ENCODE results near the gene SLC29A3. TPM values are rescaled to one million over a fixed set of nuclear protein-coding genes. Genes with fewer than 3 reads are reported as not detected.

Gene SLC29A3
- total and polyA plus RNA-seq, 2 experiments from 2014 or later: 10.3 to 12.3 TPM

DNA sequence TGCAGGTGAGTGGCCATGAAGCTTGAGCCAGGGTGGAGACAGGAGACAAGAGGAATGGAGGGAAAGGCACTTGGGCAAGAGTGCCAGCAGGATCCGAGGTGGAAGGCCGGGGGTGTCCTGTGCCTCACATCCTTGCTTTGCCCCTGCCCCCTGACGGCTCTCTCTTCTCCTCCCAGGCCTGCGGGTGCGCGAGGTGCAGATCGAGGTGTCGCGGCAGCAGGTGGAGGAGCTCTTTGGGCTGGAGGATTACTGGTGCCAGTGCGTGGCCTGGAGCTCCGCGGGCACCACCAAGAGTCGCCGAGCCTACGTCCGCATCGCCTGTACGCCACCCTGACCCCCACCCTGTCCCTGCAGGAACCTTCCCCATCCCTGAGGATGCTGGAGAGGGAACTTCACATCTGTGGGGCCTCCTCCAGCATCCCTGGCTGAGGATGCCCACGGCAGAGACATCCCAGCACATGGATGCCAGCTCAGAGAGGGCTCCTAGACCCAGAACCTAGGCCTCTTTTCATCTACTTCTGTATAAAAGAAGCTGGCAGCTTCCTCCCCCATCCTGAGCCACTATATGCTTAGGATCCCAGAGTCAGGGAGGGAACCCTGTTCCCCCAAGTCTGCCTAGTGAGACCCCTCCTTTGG, 34.4 kb upstream of the SLC29A3 start:
- Histone ChIP-seq H3F3A (replicated peaks; ENCODE audit: low read depth) (no peaks in the 10 kb centered on the region), H3K27me3 (ENCODE audit: insufficient read depth) (no peaks in the 10 kb centered on the region), H3K4me2 (no peak overlapping the region), H3K4me1 (ENCODE audit: insufficient read depth) (peaks cover 3% of the 10 kb centered on the region; the same call in 1 of the 2 replicates), H2AFZ (no peak overlapping the region), H4K20me1 (replicated peaks; ENCODE audit: insufficient read depth) (no peaks in the 10 kb centered on the region), H3K9me2 (ENCODE audit: insufficient read depth) (no peaks in the 10 kb centered on the region), H3K4me3 (no peak overlapping the region), H3K27ac (ENCODE audit: low read depth) (no peak overlapping the region), H3K36me3 (ENCODE audit: insufficient read depth) (peaks cover 4% of the 10 kb centered on the region), H3K79me2 (replicated peaks; ENCODE audit: insufficient read depth) (no peaks in the 10 kb centered on the region)
- H3K27ac Mint-ChIP-seq: peak overlapping the region; percentile 54; the same call in 1 of the 2 replicates
- peaks cover 12% of the 10 kb centered on the region for H3K4me1 Mint-ChIP-seq
- H3K4me3 Mint-ChIP-seq: no peak overlapping the region
- H3K9me3 Mint-ChIP-seq: no peaks in the 10 kb centered on the region
- peak; percentile 11; the same call in 2 of the 3 replicates for ATAC-seq
- peaks cover 46% of the 10 kb centered on the region for H3K36me3 Mint-ChIP-seq (ENCODE audit: low read depth)
- no peak for TF ChIP-seq CREB1 (CRISPR knock-in tag; IDR thresholded peaks at IDR 0.05; ENCODE audit: low read depth)
- TF ChIP-seq ZNF331 (CRISPR knock-in tag; IDR thresholded peaks at IDR 0.05; ENCODE audit: low read depth): no peak
- no peak for TF ChIP-seq STAT1 (IDR thresholded peaks at IDR 0.05; ENCODE audit: unreplicated experiment)
- TF ChIP-seq ZNF114 (CRISPR knock-in tag; IDR thresholded peaks at IDR 0.05): no peak
- TF ChIP-seq, protein P1, sequence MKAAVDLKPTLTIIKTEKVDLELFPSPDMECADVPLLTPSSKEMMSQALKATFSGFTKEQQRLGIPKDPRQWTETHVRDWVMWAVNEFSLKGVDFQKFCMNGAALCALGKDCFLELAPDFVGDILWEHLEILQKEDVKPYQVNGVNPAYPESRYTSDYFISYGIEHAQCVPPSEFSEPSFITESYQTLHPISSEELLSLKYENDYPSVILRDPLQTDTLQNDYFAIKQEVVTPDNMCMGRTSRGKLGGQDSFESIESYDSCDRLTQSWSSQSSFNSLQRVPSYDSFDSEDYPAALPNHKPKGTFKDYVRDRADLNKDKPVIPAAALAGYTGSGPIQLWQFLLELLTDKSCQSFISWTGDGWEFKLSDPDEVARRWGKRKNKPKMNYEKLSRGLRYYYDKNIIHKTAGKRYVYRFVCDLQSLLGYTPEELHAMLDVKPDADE (IDR thresholded peaks at IDR 0.05): no peak
- no peak for TF ChIP-seq JUNB (IDR thresholded peaks at IDR 0.05; ENCODE audit: unreplicated experiment)
- TF ChIP-seq, protein P2, sequence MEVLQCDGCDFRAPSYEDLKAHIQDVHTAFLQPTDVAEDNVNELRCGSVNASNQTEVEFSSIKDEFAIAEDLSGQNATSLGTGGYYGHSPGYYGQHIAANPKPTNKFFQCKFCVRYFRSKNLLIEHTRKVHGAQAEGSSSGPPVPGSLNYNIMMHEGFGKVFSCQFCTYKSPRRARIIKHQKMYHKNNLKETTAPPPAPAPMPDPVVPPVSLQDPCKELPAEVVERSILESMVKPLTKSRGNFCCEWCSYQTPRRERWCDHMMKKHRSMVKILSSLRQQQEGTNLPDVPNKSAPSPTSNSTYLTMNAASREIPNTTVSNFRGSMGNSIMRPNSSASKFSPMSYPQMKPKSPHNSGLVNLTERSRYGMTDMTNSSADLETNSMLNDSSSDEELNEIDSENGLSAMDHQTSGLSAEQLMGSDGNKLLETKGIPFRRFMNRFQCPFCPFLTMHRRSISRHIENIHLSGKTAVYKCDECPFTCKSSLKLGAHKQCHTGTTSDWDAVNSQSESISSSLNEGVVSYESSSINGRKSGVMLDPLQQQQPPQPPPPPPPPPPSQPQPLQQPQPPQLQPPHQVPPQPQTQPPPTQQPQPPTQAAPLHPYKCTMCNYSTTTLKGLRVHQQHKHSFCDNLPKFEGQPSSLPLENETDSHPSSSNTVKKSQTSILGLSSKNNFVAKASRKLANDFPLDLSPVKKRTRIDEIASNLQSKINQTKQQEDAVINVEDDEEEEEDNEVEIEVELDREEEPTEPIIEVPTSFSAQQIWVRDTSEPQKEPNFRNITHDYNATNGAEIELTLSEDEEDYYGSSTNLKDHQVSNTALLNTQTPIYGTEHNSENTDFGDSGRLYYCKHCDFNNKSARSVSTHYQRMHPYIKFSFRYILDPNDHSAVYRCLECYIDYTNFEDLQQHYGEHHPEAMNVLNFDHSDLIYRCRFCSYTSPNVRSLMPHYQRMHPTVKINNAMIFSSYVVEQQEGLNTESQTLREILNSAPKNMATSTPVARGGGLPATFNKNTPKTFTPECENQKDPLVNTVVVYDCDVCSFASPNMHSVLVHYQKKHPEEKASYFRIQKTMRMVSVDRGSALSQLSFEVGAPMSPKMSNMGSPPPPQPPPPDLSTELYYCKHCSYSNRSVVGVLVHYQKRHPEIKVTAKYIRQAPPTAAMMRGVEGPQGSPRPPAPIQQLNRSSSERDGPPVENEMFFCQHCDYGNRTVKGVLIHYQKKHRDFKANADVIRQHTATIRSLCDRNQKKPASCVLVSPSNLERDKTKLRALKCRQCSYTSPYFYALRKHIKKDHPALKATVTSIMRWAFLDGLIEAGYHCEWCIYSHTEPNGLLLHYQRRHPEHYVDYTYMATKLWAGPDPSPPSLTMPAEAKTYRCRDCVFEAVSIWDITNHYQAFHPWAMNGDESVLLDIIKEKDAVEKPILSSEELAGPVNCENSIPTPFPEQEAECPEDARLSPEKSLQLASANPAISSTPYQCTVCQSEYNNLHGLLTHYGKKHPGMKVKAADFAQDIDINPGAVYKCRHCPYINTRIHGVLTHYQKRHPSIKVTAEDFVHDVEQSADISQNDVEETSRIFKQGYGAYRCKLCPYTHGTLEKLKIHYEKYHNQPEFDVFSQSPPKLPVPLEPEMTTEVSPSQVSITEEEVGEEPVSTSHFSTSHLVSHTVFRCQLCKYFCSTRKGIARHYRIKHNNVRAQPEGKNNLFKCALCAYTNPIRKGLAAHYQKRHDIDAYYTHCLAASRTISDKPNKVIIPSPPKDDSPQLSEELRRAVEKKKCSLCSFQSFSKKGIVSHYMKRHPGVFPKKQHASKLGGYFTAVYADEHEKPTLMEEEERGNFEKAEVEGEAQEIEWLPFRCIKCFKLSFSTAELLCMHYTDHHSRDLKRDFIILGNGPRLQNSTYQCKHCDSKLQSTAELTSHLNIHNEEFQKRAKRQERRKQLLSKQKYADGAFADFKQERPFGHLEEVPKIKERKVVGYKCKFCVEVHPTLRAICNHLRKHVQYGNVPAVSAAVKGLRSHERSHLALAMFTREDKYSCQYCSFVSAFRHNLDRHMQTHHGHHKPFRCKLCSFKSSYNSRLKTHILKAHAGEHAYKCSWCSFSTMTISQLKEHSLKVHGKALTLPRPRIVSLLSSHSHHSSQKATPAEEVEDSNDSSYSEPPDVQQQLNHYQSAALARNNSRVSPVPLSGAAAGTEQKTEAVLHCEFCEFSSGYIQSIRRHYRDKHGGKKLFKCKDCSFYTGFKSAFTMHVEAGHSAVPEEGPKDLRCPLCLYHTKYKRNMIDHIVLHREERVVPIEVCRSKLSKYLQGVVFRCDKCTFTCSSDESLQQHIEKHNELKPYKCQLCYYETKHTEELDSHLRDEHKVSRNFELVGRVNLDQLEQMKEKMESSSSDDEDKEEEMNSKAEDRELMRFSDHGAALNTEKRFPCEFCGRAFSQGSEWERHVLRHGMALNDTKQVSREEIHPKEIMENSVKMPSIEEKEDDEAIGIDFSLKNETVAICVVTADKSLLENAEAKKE (CRISPR knock-in tag; IDR thresholded peaks at IDR 0.05): no peak
- no peak for TF ChIP-seq NANOG (IDR thresholded peaks at IDR 0.05; ENCODE audit: borderline replicate concordance)
- no peak for DNase-seq (ENCODE audit: low spot score)
- peaks cover 8% of the 10 kb centered on the region for H3K27me3 Mint-ChIP-seq (ENCODE audit: insufficient read depth, low read depth, poor library complexity)

Data from GM23338 (cell line).